OCI-LY7 (cell line): ENCODE measurements around the gene KCTD18. TPM values are rescaled to one million over a fixed set of nuclear protein-coding genes. Genes with fewer than 3 reads are reported as not detected.

Source experiments
- BruUV-seq: library from RNA; stranded (reverse); fragments of 400-500 nt; replicated peaks from 2 replicates; lab custom pipeline; 2021; lab: Mats Ljungman, UMichigan
- CTCF ChIA-PET: fragments of 300-600 bp; sonication (Branson Sonifier 250); formaldehyde crosslinking; loops from one replicate; lab custom pipeline; 2022; ENCODE audit warnings: antibody characterized with exemption; ENCODE audit not compliant: unreplicated experiment; lab: Charles Lee
- POLR2A ChIA-PET: fragments of 300-600 bp; sonication (Branson Sonifier 250); formaldehyde crosslinking; loops from one replicate; lab custom pipeline; 2022; ENCODE audit warnings: antibody characterized with exemption; lab: Charles Lee
- DNase-seq: peaks from one replicate; pipeline ENCODE4 v3.0.0-alpha.2; 2015; ENCODE audit warnings: low spot score
- H2AFZ ChIP-seq: fragments of 200-600 bp; sonication (generic), shearing (Covaris generic); 2 replicates; pipeline ENCODE4 v1.6.1; 2014; ENCODE audit warnings: mild to moderate bottlenecking, antibody characterized with exemption, low read length, moderate library complexity
- H3K27ac ChIP-seq: fragments of 200-600 bp; sonication (generic); 2 replicates; pipeline ENCODE4 v1.5.1; 2014; ENCODE audit warnings: mixed run types, low read depth, mild to moderate bottlenecking, moderate library complexity, low read length, inconsistent platforms; ENCODE audit not compliant: poor library complexity, severe bottlenecking
- H3K36me3 ChIP-seq: fragments of 200-600 bp; sonication (generic); 2 replicates; pipeline ENCODE4 v1.6.1; 2014; ENCODE audit warnings: mild to moderate bottlenecking, antibody characterized with exemption, low read length, moderate library complexity, mixed read lengths; ENCODE audit not compliant: insufficient read depth
- H3K4me1 ChIP-seq: fragments of 200-600 bp; sonication (generic); 2 replicates; pipeline ENCODE4 v1.5.1; 2014; ENCODE audit warnings: mild to moderate bottlenecking, low read length; ENCODE audit not compliant: insufficient read depth, poor library complexity, severe bottlenecking
- H3K4me2 ChIP-seq: fragments of 200-600 bp; sonication (generic); 2 replicates; pipeline ENCODE4 v1.6.1; 2014; ENCODE audit warnings: mild to moderate bottlenecking, low read length
- H3K4me3 ChIP-seq: fragments of 200-600 bp; sonication (generic); 2 replicates; pipeline ENCODE4 v1.5.1; 2014; ENCODE audit warnings: mild to moderate bottlenecking, low read depth, low read length; ENCODE audit not compliant: poor library complexity, severe bottlenecking
- H3K79me2 ChIP-seq: fragments of 200-600 bp; sonication (generic); 2 replicates; pipeline ENCODE4 v1.6.1; 2016; ENCODE audit warnings: low read depth, mild to moderate bottlenecking, low read length, moderate library complexity, mixed read lengths; ENCODE audit not compliant: insufficient read depth
- H3K9me2 ChIP-seq: fragments of 200-600 bp; sonication (generic); 2 replicates; pipeline ENCODE4 v1.6.1; 2016; ENCODE audit warnings: mild to moderate bottlenecking, low read length, mixed read lengths; ENCODE audit not compliant: insufficient read depth
- H3K9me3 ChIP-seq: fragments of 200-600 bp; sonication (generic); 2 replicates; pipeline ENCODE4 v1.6.1; 2014; ENCODE audit warnings: mild to moderate bottlenecking, mixed run types, low read length, mixed read lengths
- H4K20me1 ChIP-seq: fragments of 200-600 bp; sonication (generic); 2 replicates; pipeline ENCODE4 v1.6.1; 2014; ENCODE audit warnings: mild to moderate bottlenecking, antibody characterized with exemption, low read length, moderate library complexity, mixed read lengths; ENCODE audit not compliant: insufficient read depth
- EZH2phosphoT487 ChIP-seq: fragments of 200-600 bp; sonication (generic); IDR thresholded peaks from 2 replicates; pipeline ENCODE4 v1.6.1; 2018; ENCODE audit warnings: low read depth, borderline replicate concordance, mild to moderate bottlenecking, mixed run types, antibody characterized with exemption, low read length, moderate library complexity, mixed read lengths
- intact Hi-C: fragments of 100-400 bp; cut with micrococcal nuclease; formaldehyde crosslinking; loops from one replicate; pipeline ENCODE4 v1.10.0; 2022; ENCODE audit not compliant: unreplicated experiment
- total RNA-seq, 2 experiments: library from RNA; depleted of rRNA in 1 of 2; stranded (reverse); fragments of >200 nt in 1 of 2; shearing (Covaris generic) in 1 of 2; gene quantifications; 2 replicates each; pipeline ENCODE4 v1.2.3, GENCODE V29; 2014 to 2022
- TF ChIP-seq, protein P1 (sequence below): fragments of 200-600 bp; sonication (generic); conservative IDR thresholded peaks from 2 replicates; pipeline ENCODE4 v1.5.1; 2014; ENCODE audit warnings: mild to moderate bottlenecking, antibody characterized with exemption, low read length, moderate library complexity, mixed read lengths

KCTD18 gene
- total RNA-seq, 2 experiments from 2014 or later, result 10.9 to 16.2 TPM

DNA sequence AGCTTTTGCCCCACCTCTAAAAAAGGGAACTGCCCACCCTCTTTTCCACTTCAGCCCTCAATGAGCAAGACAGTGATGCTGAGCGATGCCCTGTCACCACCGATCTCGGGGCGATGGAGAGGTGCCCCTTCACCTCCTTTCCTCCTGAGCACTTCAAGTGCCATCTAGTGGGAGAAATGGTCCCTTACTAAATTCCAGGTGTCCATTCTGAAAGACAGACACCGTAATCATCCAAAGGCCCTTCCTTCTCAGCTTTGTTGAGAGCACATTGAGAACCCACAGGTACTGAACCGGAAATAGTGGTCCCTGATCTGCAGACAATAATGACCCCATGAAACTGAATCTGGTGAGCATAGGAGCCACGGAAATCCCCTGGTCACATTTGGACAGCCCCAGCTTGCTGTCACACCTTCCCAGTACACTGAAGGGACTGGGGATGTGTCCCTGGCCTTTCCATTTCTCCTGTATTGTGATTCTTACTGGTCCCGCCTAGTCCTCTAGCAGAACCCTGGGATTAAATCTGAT is 38.5 kb downstream of the KCTD18 start:
- ChIA-PET POLR2A (interaction anchor here (2.2 kb wide), 1 partner anchor 486 kb away, joined by 5 read pairs; no protein-coding TSS in a partner anchor), CTCF (interaction anchor here (0.8 to 1.0 kb wide), 2 partner anchors 10 to 12 kb away, joined by 3 read pairs; no protein-coding TSS in a partner anchor)

DNA sequence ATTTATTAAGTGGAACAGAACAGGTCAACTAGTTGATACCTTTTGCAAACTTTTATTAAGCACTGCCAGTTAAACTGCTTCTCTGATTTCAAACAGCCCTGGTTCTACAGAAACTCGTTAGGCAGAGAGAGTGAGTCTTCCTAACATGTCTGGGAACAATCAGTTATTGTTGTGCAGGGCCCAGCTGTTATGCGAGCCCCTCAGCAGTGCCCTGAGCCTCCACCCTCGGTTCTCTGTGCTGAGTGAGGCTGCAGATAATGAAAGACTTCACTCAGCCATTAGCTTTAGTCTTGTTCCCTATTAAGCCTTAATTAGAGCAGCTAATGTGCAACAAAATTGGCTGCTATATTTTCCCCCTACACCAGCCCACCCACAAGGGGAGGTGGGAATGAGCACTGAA is 39.6 kb downstream of the KCTD18 start:
- Histone ChIP-seq H3K4me2 (no peak overlapping the region), H3K79me2 (no peaks in the 10 kb centered on the region), H4K20me1 (no peaks in the 10 kb centered on the region), H2AFZ (no peak overlapping the region), H3K9me2 (no peaks in the 10 kb centered on the region), H3K36me3 (no peaks in the 10 kb centered on the region), H3K4me3 (no peak overlapping the region), H3K9me3 (no peaks in the 10 kb centered on the region), H3K4me1 (peaks cover 28% of the 10 kb centered on the region), H3K27ac (no peak overlapping the region)
- POLR2A ChIA-PET, result interaction anchor here (0.7 to 1.6 kb wide), 2 partner anchors 13 to 85 kb away, joined by 3 to 4 read pairs; no protein-coding TSS in a partner anchor
- no TSS peak for BruUV-seq
- CTCF ChIA-PET, result interaction anchor here (0.8 to 1.0 kb wide), 2 partner anchors 13 to 22 kb away, joined by 3 read pairs; no protein-coding TSS in a partner anchor
- TF ChIP-seq, protein P1, sequence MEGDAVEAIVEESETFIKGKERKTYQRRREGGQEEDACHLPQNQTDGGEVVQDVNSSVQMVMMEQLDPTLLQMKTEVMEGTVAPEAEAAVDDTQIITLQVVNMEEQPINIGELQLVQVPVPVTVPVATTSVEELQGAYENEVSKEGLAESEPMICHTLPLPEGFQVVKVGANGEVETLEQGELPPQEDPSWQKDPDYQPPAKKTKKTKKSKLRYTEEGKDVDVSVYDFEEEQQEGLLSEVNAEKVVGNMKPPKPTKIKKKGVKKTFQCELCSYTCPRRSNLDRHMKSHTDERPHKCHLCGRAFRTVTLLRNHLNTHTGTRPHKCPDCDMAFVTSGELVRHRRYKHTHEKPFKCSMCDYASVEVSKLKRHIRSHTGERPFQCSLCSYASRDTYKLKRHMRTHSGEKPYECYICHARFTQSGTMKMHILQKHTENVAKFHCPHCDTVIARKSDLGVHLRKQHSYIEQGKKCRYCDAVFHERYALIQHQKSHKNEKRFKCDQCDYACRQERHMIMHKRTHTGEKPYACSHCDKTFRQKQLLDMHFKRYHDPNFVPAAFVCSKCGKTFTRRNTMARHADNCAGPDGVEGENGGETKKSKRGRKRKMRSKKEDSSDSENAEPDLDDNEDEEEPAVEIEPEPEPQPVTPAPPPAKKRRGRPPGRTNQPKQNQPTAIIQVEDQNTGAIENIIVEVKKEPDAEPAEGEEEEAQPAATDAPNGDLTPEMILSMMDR, result no peak
- TF ChIP-seq EZH2phosphoT487, result no peak
- intact Hi-C loops, result no loop called here
- no peak for DNase-seq

More for the DNA sequence above, 38.5 kb downstream of the KCTD18 start:
- Histone ChIP-seq H3K9me2 (no peaks in the 10 kb centered on the region), H2AFZ (peak overlapping the region; percentile 52; the same call in 1 of the 2 replicates), H4K20me1 (no peaks in the 10 kb centered on the region), H3K4me3 (no peak overlapping the region), H3K9me3 (no peaks in the 10 kb centered on the region), H3K4me1 (peaks cover 26% of the 10 kb centered on the region), H3K36me3 (no peaks in the 10 kb centered on the region), H3K4me2 (peak overlapping the region; percentile 12; the same call in 1 of the 2 replicates), H3K27ac (no peak overlapping the region), H3K79me2 (no peaks in the 10 kb centered on the region)
- no peak for TF ChIP-seq EZH2phosphoT487
- TF ChIP-seq, protein P1, result peak; percentile 86
- peak; percentile 49 for DNase-seq
- BruUV-seq, result no TSS peak
- intact Hi-C loops, result loop anchor here (1.0 kb wide), 1 partner anchor 26 kb away; no protein-coding TSS in a partner anchor

DNA sequence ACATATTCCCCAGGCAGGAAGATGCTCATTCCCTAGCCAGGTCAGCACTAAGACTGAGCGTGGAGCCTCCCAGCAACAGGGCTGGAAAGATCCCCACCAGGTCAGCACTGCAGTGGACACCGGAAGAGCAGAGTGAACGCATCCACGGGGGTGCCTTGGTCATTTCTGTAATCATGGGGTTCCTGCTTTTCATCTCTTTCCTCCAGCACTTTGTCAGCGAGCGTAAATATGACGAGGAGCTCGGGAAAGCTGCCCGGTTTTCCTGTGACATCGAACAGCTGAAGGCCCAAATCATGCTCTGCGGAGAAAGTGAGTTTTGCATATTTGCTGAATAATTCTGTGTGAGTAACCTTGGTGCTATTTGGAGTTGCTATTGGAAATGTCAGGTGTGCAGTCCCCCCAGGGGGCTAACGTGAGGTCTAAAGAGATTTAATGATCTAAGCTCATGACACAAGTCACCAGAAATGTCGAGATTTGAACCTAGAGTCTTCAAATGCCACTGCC is 40.1 kb downstream of the KCTD18 start:
- Histone ChIP-seq H3K4me3 (no peak overlapping the region), H3K9me2 (no peaks in the 10 kb centered on the region), H3K4me1 (peaks cover 28% of the 10 kb centered on the region), H3K9me3 (no peaks in the 10 kb centered on the region), H3K27ac (no peak overlapping the region), H3K4me2 (no peak overlapping the region), H4K20me1 (no peaks in the 10 kb centered on the region), H3K36me3 (no peaks in the 10 kb centered on the region), H3K79me2 (no peaks in the 10 kb centered on the region), H2AFZ (no peak overlapping the region)
- no peak for DNase-seq
- CTCF ChIA-PET, result interaction anchor here (0.8 to 1.0 kb wide), 2 partner anchors 14 to 22 kb away, joined by 3 read pairs; no protein-coding TSS in a partner anchor
- TF ChIP-seq, protein P1, result no peak
- TF ChIP-seq EZH2phosphoT487, result no peak
- no TSS peak for BruUV-seq
- intact Hi-C loops, result loop anchor here (5.0 kb wide), 2 partner anchors 87 to 162 kb away; partner anchors contain the start of gene SPATS2L
- POLR2A ChIA-PET, result interaction anchor here (0.7 to 1.6 kb wide), 2 partner anchors 14 to 85 kb away, joined by 3 to 4 read pairs; no protein-coding TSS in a partner anchor
